ENCODE results near the gene GGA2.
A peak's percentile ranks its signal among the peaks of the same experiment; 100 is the strongest.
"Not testable (repeated sequence)": the region's sequence is repeated elsewhere in the genome, so short reads cannot be mapped to it uniquely, and the experiment has no call there.

Gene GGA2, protein sequence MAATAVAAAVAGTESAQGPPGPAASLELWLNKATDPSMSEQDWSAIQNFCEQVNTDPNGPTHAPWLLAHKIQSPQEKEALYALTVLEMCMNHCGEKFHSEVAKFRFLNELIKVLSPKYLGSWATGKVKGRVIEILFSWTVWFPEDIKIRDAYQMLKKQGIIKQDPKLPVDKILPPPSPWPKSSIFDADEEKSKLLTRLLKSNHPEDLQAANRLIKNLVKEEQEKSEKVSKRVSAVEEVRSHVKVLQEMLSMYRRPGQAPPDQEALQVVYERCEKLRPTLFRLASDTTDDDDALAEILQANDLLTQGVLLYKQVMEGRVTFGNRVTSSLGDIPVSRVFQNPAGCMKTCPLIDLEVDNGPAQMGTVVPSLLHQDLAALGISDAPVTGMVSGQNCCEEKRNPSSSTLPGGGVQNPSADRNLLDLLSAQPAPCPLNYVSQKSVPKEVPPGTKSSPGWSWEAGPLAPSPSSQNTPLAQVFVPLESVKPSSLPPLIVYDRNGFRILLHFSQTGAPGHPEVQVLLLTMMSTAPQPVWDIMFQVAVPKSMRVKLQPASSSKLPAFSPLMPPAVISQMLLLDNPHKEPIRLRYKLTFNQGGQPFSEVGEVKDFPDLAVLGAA

DNA sequence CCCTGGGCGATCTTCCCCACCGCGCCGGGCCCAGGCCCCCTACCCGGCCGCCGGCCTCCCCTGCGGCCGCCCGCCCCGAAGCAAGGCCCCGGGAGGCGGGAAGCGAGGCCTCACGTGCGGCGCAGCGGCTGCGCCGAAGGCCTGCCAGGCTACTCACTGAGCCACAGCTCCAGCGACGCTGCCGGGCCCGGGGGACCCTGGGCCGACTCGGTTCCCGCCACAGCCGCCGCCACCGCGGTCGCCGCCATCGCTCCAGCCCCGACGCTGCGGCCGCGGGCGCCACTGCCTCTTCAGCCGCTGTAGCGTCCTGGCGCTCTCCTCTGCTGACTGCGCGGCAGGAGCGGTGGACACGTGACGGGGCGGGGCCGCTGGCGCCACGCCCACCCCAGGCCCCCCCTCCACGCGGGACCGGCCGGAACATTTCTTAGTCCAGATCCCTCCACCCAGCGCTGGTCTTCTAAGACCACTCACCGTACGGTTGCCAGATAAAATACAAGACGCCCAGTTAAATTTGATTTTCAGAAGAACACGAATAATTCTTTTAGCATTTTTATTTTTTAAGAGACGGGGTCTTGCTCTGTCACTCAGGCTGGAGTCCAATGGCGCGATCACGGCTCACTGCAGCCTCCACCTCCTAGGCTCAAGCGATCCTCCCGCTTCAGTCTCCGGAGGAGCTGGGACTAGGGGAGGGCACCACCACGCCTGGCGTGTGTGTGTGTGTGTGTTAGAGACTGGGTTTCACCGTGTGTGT lies at the start of gene GGA2:
Gene GGA2 (minus strand): TSS at position 331 of the 751 bp plus-strand sequence. CDS start 83 bp downstream, at position 248.
- TF ChIP-seq ZNF274 (IDR thresholded peaks at IDR 0.05; ENCODE audit: low read depth, low read length) = no peak
- peak within 1 kb of the TSS; percentile 79 for H3K4me3 ChIP-seq (ENCODE audit: low read length)

DNA sequence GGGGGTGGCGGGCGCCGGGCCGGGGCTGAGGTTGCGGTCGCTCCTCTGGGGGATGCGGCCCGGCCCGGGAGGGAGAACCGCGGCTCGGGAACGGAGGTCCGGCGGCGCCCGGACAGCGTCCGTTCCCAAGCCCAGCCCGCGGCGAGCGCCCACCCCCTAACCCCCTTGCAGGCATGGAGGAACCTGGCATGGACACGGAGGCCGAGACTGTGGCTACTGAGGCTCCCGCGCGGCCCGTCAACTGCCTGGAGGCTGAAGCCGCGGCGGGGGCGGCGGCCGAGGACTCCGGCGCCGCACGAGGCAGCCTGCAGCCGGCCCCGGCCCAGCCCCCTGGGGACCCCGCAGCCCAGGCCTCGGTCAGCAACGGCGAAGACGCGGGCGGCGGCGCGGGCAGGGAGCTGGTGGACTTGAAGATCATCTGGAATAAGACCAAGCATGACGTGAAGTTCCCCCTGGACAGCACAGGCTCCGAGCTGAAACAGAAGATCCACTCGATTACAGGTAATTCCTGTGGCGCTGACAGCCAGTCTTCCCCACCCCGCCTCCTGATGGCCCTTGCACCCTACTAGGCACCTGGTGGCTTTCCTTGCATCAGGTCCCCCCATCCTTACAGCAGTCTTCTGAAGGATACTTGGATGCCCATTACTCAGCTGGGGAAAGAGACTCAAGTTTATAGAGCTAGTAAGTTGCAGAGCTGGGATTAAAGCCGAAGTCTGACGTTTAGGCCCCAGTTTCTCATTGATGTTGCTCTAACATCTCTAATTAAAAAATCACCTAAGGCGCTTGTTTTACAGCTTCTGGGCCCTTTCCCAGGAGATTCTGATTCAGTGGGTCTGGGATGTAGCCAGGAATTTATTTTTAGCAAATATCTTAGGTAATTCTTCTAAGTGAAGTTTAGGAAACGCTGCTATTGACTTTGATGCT lies 47.7 kb upstream of the GGA2 start:
- peak overlapping the region; percentile 90 for H3K4me3 ChIP-seq (ENCODE audit: low read length)
- no peak for TF ChIP-seq ZNF274 (IDR thresholded peaks at IDR 0.05; ENCODE audit: low read depth, low read length)

DNA sequence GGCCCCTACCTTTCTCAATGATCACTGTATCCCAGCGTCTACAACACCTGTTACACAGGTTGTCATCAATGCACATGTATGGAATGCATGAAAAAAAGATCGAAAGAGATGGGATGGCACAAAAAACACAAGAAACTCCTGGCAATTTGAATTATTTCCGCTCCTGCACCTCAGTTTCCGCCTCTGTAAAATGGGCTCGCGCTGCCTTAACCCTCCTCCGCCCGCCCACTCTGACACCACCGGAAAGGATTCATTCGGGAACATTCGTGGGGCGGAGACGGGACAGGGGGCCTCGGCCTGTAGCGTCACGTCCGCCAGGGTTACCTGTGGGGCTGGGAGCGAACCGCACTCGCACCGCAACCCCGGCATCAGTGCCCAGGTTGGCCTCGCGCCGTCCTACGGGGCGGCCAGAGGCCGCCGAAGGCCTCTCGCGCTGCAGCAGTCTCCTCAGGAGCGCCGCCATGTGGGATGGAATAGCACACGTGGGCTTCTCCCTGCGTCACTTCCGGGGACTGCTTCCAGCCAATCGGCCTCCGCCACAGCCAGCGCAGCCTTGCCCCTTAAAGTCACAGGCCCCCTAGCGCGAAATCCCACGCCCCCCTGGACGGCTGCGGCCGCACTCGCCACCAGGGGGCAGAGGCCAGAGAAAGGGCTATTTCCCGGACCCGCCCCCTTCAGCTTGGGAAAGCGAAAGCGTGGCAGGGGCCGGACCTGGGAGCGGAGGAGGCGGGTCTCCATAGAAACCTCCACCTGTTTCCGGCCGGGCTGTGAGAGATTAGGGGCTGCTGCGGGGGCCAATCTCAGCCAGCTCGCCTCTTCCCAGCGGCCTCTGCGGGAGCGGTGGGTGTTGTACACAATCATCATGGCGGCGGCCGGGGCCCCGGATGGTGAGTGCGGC lies 46.8 kb upstream of the GGA2 start, which contains the start of the genes EARS2 and UBFD1:
Gene EARS2 (minus strand): TSS at position 470 of the 898 bp plus-strand sequence. CDS start 7 bp downstream, at position 463.
Gene UBFD1 (plus strand): TSS at position 847 of the 898 bp plus-strand sequence. CDS start 16 bp downstream, at position 863.
- peak within 1 kb of the TSS; percentile 90 for H3K4me3 ChIP-seq (ENCODE audit: low read length)
- no peak for TF ChIP-seq ZNF274 (IDR thresholded peaks at IDR 0.05; ENCODE audit: low read depth, low read length)

DNA sequence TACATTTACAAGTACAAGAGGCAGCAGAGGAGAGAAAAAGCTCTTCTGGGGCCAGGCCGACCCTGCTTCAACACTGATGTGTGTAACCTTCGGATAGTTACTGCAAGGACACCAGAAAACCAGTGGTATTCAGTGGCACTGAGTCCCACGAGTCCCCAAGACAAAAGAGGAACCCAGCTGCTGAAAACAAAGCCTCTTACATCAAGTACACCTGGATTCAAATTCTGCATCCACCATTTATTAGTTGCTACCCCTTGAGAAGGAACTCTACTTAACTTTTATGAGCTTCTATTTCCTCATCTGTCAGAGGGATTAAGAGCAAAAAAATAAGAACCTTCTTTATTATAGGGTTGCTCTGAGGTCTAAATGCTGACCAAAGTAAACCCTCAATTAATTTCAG lies 44.2 kb upstream of the GGA2 start:
- no peak for TF ChIP-seq ZNF274 (IDR thresholded peaks at IDR 0.05; ENCODE audit: low read depth, low read length)
- no peak overlapping the region for H3K4me3 ChIP-seq (ENCODE audit: low read length)

DNA sequence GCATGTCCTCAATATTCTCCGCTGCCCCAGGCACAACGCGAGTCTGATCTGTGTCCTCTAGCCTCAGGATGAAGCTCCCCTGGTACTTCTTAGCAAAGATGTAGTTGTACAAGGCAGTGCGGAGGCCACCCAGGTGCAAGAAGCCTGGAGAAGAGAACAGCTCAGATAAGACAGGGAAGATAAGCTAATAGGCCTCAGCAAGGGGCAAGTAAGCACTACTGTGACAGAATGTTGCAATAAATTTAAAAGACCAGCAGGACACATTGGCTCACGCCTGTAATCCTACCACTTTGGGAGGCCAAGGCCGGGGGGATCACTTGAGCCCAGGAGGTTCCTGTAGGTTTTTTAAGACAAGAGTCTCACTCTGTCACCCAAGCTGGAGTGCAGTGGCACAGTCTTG lies 41.9 kb upstream of the GGA2 start:
- no peak overlapping the region for H3K4me3 ChIP-seq (ENCODE audit: low read length)
- no peak for TF ChIP-seq ZNF274 (IDR thresholded peaks at IDR 0.05; ENCODE audit: low read depth, low read length)

DNA sequence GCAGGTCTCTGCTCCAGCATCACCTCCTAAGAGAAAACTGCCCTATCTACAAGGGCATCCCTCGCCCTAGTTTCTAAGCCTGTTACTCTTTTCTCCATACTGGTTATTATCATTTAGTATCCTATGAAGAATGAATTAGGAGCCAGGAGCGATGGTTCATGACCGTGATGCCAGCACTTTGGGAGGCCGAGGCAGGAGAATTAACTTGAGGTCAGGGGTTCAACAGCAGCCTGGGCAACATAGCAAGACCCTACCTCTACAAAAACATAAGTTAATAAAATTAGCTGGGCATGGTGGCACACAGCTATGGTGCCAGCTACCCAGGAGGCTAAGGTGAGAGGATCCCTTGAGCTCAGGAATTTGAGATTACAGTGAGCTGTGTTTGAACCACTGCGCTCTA lies 39.6 kb upstream of the GGA2 start:
- no peak for TF ChIP-seq ZNF274 (IDR thresholded peaks at IDR 0.05; ENCODE audit: low read depth, low read length)
- H3K4me3 ChIP-seq (ENCODE audit: low read length) = no peak overlapping the region

DNA sequence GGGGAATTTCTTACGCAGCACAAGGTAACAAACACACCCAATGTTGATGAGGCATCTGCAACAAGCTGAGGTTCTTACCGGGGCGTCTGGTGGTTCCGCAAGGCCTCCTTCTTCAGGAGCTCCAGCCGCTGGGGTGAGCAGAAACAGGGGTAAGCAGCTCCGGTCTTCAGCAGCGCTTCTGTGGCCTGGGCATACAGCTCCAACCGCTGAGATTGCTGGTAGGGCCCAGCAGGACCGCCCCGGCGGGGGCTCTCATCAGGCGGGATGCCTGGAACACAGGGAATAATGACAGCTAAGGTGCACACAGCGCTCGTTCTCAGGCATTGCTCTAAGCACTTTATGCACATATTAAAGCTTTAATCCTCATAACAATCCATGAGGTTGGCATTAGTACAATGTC lies 34.1 kb upstream of the GGA2 start:
- H3K4me3 ChIP-seq (ENCODE audit: low read length) = no peak overlapping the region
- TF ChIP-seq ZNF274 (IDR thresholded peaks at IDR 0.05; ENCODE audit: low read depth, low read length) = no peak

DNA sequence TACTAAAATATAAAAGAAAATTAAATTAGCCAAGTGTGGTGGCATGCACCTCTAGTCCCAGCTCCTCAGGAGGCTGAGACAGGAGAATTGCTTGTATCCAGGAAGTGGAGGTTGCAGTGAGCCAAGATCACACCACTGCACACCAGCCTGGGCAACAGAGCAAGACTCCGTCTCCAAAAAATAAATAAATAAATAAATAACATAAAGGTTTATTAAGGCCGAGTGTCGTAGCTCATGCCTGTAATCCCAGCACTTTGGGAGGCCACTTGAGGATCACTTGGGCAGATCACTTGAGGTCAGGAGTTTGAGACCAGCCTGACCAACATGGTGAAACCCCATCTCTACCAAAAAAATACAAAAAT lies 30.5 kb upstream of the GGA2 start:
- H3K4me3 ChIP-seq (ENCODE audit: low read length) = not testable (repeated sequence)

DNA sequence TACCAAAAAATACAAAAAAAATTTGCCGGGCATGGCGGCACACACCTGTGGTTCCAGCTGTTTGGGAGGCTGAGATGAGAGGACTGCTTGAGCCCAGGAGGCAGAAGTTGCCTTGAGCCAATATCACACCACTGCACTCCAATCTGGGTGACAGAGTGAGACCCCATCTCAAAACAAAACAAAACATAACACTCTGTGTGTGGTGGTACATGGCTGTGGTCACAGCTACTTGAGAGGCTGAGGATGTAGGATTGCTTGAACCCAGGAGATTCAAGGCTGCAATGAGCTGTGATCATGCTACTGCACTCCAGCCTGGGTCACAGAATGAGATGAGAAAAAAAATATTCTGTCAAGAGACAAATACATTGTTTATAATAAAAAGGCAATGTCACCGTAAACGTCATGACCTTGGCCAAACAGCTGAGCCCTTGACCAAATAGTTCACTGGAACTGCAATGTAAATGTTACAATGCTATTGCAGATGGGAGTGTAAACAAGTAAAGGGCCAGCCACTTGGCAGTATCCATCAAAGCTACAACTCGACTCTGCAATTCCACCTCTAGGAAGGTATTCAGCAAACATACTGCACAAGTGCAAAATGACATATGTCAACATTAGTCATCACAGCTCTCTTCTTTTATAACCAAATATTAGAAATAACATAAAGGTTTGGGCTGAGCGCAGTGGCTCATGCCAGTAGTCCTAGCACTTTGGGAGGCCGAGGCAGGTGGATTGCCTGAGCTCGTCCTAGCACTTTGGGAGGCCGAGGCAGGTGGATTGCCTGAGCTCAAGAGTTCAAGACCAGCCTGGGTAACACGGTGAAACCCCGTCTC lies 29.9 kb upstream of the GGA2 start:
- no peak for TF ChIP-seq ZNF274 (IDR thresholded peaks at IDR 0.05; ENCODE audit: low read depth, low read length)
- H3K4me3 ChIP-seq (ENCODE audit: low read length) = no peak overlapping the region

DNA sequence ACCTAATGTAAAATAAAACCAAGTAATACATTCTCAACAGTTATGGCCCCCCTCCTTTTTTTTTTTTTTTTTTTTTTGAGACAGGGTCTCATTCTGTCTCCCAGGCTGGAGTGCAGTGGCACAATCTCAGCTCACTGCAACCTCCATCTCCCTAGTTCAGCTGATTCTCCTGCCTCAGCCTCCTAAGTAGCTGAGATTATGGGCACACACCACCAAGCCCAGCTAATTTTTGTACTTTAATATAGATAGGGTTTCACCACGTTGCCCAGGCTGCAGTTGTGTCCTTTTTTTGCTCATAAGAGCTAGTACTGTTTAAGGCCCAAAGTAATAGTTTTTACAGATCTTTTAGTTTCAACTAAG lies 28.6 kb upstream of the GGA2 start:
- no peak for TF ChIP-seq ZNF274 (IDR thresholded peaks at IDR 0.05; ENCODE audit: low read depth, low read length)
- H3K4me3 ChIP-seq (ENCODE audit: low read length) = no peak overlapping the region

DNA sequence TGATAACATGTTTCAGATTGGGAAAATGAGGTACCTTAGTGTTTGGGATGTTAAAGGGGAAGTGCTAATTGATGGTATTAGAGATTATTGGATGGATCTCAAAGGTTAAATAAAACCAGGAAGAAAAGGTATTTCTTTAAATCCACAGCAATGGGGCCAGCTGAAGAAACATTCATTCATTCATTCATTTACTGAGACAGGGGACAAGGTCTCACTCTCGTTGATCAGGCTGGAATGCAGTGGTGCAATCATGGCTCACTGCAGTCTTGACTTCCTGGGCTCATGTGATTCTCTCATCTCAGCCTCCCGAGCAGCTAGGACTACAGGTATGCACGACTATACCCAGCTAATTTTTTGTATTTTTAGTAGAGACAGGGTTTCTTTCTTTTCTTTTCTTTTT lies 27.1 kb upstream of the GGA2 start:
- TF ChIP-seq ZNF274 (IDR thresholded peaks at IDR 0.05; ENCODE audit: low read depth, low read length) = no peak
- no peak overlapping the region for H3K4me3 ChIP-seq (ENCODE audit: low read length)

DNA sequence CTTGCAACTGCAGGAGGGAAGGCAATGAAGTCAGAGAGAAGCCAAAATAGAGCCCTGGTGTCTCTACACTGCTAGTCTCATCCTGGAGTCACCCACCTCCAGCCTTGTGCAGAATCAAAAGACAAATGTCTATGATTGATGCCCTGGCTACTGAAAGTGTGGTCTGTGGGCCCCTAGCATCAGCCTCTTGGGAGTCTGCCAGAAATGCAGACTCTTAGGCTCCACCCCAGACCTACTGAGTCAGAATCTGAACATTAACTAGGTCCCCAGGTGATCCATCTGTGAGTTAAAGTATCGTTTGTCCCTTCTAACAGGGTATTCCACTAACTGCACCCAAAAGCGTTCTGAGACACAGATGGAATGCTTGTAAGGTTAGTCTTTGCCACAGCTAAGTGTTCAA lies 25.6 kb upstream of the GGA2 start:
- no peak for TF ChIP-seq ZNF274 (IDR thresholded peaks at IDR 0.05; ENCODE audit: low read depth, low read length)
- no peak overlapping the region for H3K4me3 ChIP-seq (ENCODE audit: low read length)

Measured in GM08714 (cell line).